HepG2 (cell line): ENCODE measurements around the gene TP53. TPM values are rescaled to one million over a fixed set of nuclear protein-coding genes. Genes with fewer than 3 reads are reported as not detected.

Experiments used
- DNMT3B ChIP-seq: conservative IDR thresholded peaks from 2 replicates; pipeline ENCODE4 v1.6.1; 2016; ENCODE audit warnings: missing biosample characterization, control low read depth
- ELF3 ChIP-seq: IDR thresholded peaks from 2 replicates; pipeline ENCODE4 v1.6.1; 2016; ENCODE audit warnings: missing genetic modification reagents, missing compliant biosample characterization
- ETV6 ChIP-seq: sonication (generic); formaldehyde crosslinking; conservative IDR thresholded peaks from 2 replicates; pipeline ENCODE4 v1.4.0; 2020; ENCODE audit warnings: missing genetic modification reagents
- HDAC1 ChIP-seq: sonication (generic); formaldehyde crosslinking; IDR thresholded peaks from 2 replicates; pipeline ENCODE4 v1.5.1; 2020; ENCODE audit warnings: mild to moderate bottlenecking, missing genetic modification reagents
- JUN ChIP-seq: sonication (generic); formaldehyde crosslinking; IDR thresholded peaks from 2 replicates; pipeline ENCODE4 v1.4.0; 2020; ENCODE audit warnings: mild to moderate bottlenecking, missing genetic modification reagents
- KDM5B ChIP-seq: sonication (generic); formaldehyde crosslinking; IDR thresholded peaks from 2 replicates; pipeline ENCODE4 v1.4.0; 2020; ENCODE audit warnings: missing genetic modification reagents, mild to moderate bottlenecking, borderline replicate concordance
- KLF15 ChIP-seq: sonication (generic); formaldehyde crosslinking; IDR thresholded peaks from 2 replicates; pipeline ENCODE4 v1.8.1; 2023; ENCODE audit warnings: borderline replicate concordance, mild to moderate bottlenecking, inconsistent platforms, missing genetic modification reagents, mixed read lengths
- KMT2B ChIP-seq: IDR thresholded peaks from 2 replicates; pipeline ENCODE4 v1.6.1; 2016; ENCODE audit warnings: missing genetic modification reagents, missing compliant biosample characterization
- MED1 ChIP-seq: sonication (generic); formaldehyde crosslinking; IDR thresholded peaks from 2 replicates; pipeline ENCODE4 v1.4.0; 2020; ENCODE audit warnings: missing genetic modification reagents
- MXI1 ChIP-seq: IDR thresholded peaks from 3 replicates; pipeline ENCODE4 v1.6.1; 2012; ENCODE audit warnings: low read depth, low read length, inconsistent platforms, borderline replicate concordance
- NFKB2 ChIP-seq: sonication (generic); formaldehyde crosslinking; IDR thresholded peaks from 2 replicates; pipeline ENCODE4 v1.4.0; 2020; ENCODE audit warnings: missing genetic modification reagents, borderline replicate concordance
- NR2F2 ChIP-seq: IDR thresholded peaks from 2 replicates; pipeline ENCODE4 v1.6.1; 2012; ENCODE audit warnings: low read depth, inconsistent platforms, borderline replicate concordance
- PITX1 ChIP-seq: sonication (generic); formaldehyde crosslinking; IDR thresholded peaks from 2 replicates; pipeline ENCODE4 v1.5.1; 2020; ENCODE audit warnings: mild to moderate bottlenecking, missing genetic modification reagents
- RFX5 ChIP-seq: IDR thresholded peaks from 2 replicates; pipeline ENCODE4 v1.6.1; 2011; ENCODE audit warnings: low read depth, low read length, improper control_type of control experiment
- SAP130 ChIP-seq: IDR thresholded peaks from 2 replicates; pipeline ENCODE4 v1.6.1; 2016; ENCODE audit warnings: low read depth
- SP1 ChIP-seq, 2 experiments: fragments of 450-650 bp in 1 of 2; sonication (generic) in 1 of 2; formaldehyde crosslinking in 1 of 2; IDR thresholded peaks; 2 replicates each; pipeline versions ENCODE4 v1.4.0 to v1.6.1; 2016 to 2020; ENCODE audit warnings: missing genetic modification reagents in 1 of 2
- SP2 ChIP-seq: sonication (generic); formaldehyde crosslinking; IDR thresholded peaks from 2 replicates; pipeline ENCODE4 v1.5.1; 2020; ENCODE audit warnings: mild to moderate bottlenecking, missing genetic modification reagents
- SUZ12 ChIP-seq: fragments of 150-350 bp; IDR thresholded peaks from 2 replicates; pipeline ENCODE4 v1.6.1; 2014; ENCODE audit warnings: low read depth, low read length
- ZBTB21 ChIP-seq: sonication (generic); formaldehyde crosslinking; IDR thresholded peaks from 2 replicates; pipeline ENCODE4 v1.4.0; 2020; ENCODE audit warnings: missing genetic modification reagents
- ZFX ChIP-seq: sonication (generic); formaldehyde crosslinking; IDR thresholded peaks from 2 replicates; pipeline ENCODE4 v1.4.0; 2020; ENCODE audit warnings: mild to moderate bottlenecking, low read depth, missing genetic modification reagents, moderate library complexity
- ZFY ChIP-seq: sonication (generic); formaldehyde crosslinking; IDR thresholded peaks from 2 replicates; pipeline ENCODE4 v1.4.0; 2020; ENCODE audit warnings: missing genetic modification reagents
- ZNF501 ChIP-seq: sonication (generic); formaldehyde crosslinking; IDR thresholded peaks from 2 replicates; pipeline ENCODE4 v1.5.1; 2020; ENCODE audit warnings: mild to moderate bottlenecking, moderate library complexity, missing genetic modification reagents
- ZNF607 ChIP-seq: sonication (generic); formaldehyde crosslinking; IDR thresholded peaks from 2 replicates; pipeline ENCODE4 v1.5.1; 2020; ENCODE audit warnings: missing genetic modification reagents, mild to moderate bottlenecking, borderline replicate concordance
- ZNF768 ChIP-seq: sonication (generic); formaldehyde crosslinking; IDR thresholded peaks from 2 replicates; pipeline ENCODE4 v1.4.0; 2020; ENCODE audit warnings: missing genetic modification reagents
- ZNF879 ChIP-seq: sonication (generic); formaldehyde crosslinking; IDR thresholded peaks from 2 replicates; pipeline ENCODE4 v1.8.1; 2023; ENCODE audit warnings: missing genetic modification reagents
- ZSCAN12 ChIP-seq: sonication (generic); formaldehyde crosslinking; IDR thresholded peaks from 2 replicates; pipeline ENCODE4 v1.9.0; 2021; ENCODE audit warnings: mild to moderate bottlenecking, missing genetic modification reagents
- polyA plus RNA-seq, 8 experiments: library from polyadenylated mRNA; depleted of rRNA in 3 of 8; stranded (reverse) in 7 of 8; unstranded in 1 of 8; fragments of >200 nt; fragmentation: Illumina TruSeq in 4 of 8; extraction: Trizol in 4 of 8; gene quantifications; 2 replicates each; pipeline versions ENCODE4 v1.2.1 to v1.2.3, GENCODE V29; 2011 to 2016; ENCODE audit warnings: low read depth in 4 of 8, missing spikeins in 1 of 8, mixed read lengths in 1 of 8; ENCODE audit not compliant: insufficient read depth in 1 of 8
- total RNA-seq, 5 experiments: library from RNA; depleted of rRNA; stranded (reverse); fragments of >200 nt; fragmentation: Illumina TruSeq; extraction: Trizol; gene quantifications; 2 replicates each; pipeline ENCODE4 v1.2.3, GENCODE V29; 2016; ENCODE audit warnings: low read depth in 1 of 5
- TF ChIP-seq, protein P1 (sequence below): IDR thresholded peaks from 2 replicates; pipeline ENCODE4 v1.6.1; 2016; ENCODE audit warnings: low read depth, borderline replicate concordance
- TF ChIP-seq, protein P2 (sequence below): sonication (generic); formaldehyde crosslinking; IDR thresholded peaks from 2 replicates; pipeline ENCODE4 v1.9.0; 2021; ENCODE audit warnings: missing genetic modification reagents, borderline replicate concordance
- TF ChIP-seq, protein P3 (sequence below): sonication (generic); formaldehyde crosslinking; IDR thresholded peaks from 2 replicates; pipeline ENCODE4 v1.8.1; 2023; ENCODE audit warnings: mild to moderate bottlenecking, missing genetic modification reagents, borderline replicate concordance
- TF ChIP-seq, protein P4 (sequence below): sonication (generic); formaldehyde crosslinking; IDR thresholded peaks from 2 replicates; pipeline ENCODE4 v1.4.0; 2020; ENCODE audit warnings: low read depth, mild to moderate bottlenecking, missing genetic modification reagents

TP53 gene
- total and polyA plus RNA-seq, 2 of the 13 experiments (the other 11 are each of a cell fraction or from before 2014, with no cell fraction given): 17.1 to 29.9 TPM

DNA sequence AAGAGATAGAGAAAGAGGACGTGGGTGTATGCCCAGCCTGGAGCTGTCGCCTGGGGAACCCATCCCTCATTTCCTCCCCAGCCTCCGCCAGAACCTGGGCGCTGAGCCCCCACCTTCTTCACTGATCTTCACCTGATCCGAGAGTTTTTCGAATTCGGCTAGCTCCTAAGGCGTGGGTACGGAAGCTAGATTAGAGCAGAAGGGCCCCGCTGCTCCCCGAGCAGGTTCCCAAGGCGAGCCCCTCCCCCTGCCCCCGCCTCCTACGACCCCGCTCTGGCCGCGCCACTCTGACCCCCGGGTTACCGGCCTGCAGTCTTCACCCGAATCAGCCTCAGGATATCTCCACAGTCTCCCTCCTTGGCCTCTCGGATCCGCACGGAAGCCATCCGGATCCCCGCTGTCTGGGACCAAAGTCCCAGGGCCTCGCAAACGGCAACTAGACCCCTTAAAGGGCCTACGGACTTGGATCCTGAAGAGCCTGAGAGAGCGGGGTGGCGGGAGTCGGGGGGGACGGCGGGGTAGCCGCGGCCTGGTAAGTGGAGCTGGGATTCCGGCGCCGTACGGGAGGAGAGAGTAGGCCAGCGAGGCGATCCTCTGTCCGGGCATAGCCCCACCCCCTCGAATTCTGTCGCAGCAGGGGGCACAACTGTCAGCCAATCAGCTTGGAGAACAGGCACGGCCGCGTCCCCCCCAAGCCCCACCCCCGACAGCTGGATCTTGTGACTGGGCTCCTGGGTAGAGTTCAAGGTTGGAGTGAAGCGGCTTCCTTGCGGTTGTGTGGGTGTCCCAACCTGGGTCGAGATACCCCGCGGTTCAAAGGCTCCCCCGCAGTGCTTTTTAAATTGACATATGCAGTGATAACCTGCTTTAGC lies 59.8 kb downstream of the TP53 start, which contains the start of gene SAT2 (continued):
- TF ChIP-seq ZNF768 (CRISPR knock-in tag) (0 out of 2 replicates have a peak, but pooled peaks have one; percentile 10), ETV6 (CRISPR knock-in tag) (0 out of 2 replicates have a peak, but pooled peaks have one; percentile 26), PITX1 (CRISPR knock-in tag) (peak; percentile 73), SUZ12 (no peak), ZFY (peak; percentile 96), KDM5B (CRISPR knock-in tag) (peak; percentile 52; the same call in 1 of the 2 replicates), ZNF879 (no peak), NR2F2 (peak; percentile 57; the same call in 1 of the 2 replicates), MED1 (CRISPR knock-in tag) (peak; percentile 72), NFKB2 (CRISPR knock-in tag) (peak; percentile 66; the same call in 1 of the 2 replicates), JUN (CRISPR knock-in tag) (no peak), ZSCAN12 (CRISPR knock-in tag) (no peak), KLF15 (CRISPR knock-in tag) (peak; percentile 59; the same call in 1 of the 2 replicates), ZNF607 (CRISPR knock-in tag) (peak; percentile 45; the same call in 1 of the 2 replicates), SP1 (IDR thresholded peaks at IDR 0.05) (no peak), SP1 (CRISPR knock-in tag; IDR thresholded peaks at IDR 0.05) (peak; percentile 75; the same call in 1 of the 2 replicates), RFX5 (0 out of 2 replicates have a peak, but pooled peaks have one; percentile 13), SAP130 (CRISPR knock-in tag) (peak; percentile 92), SP2 (CRISPR knock-in tag) (peak; percentile 44; the same call in 1 of the 2 replicates), ZFX (CRISPR knock-in tag) (peak; percentile 97), KMT2B (CRISPR knock-in tag) (peak; percentile 53; the same call in 1 of the 2 replicates), DNMT3B (CRISPR knock-in tag) (0 out of 2 replicates have a peak, but pooled peaks have one; percentile 14), ZBTB21 (CRISPR knock-in tag) (no peak), HDAC1 (peak; percentile 71), MXI1 (peak; percentile 66; the same call in 1 of the 3 replicates), ZNF501 (peak; percentile 35; the same call in 1 of the 2 replicates), ELF3 (peak; percentile 67)
- TF ChIP-seq, protein P1, sequence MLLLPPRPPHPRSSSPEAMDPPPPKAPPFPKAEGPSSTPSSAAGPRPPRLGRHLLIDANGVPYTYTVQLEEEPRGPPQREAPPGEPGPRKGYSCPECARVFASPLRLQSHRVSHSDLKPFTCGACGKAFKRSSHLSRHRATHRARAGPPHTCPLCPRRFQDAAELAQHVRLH (CRISPR knock-in tag): peak; percentile 75; the same call in 1 of the 2 replicates
- TF ChIP-seq, protein P2, sequence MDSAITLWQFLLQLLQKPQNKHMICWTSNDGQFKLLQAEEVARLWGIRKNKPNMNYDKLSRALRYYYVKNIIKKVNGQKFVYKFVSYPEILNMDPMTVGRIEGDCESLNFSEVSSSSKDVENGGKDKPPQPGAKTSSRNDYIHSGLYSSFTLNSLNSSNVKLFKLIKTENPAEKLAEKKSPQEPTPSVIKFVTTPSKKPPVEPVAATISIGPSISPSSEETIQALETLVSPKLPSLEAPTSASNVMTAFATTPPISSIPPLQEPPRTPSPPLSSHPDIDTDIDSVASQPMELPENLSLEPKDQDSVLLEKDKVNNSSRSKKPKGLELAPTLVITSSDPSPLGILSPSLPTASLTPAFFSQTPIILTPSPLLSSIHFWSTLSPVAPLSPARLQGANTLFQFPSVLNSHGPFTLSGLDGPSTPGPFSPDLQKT (CRISPR knock-in tag): no peak
- TF ChIP-seq, protein P3, sequence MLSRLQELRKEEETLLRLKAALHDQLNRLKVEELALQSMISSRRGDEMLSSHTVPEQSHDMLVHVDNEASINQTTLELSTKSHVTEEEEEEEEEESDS (CRISPR knock-in tag): no peak
- TF ChIP-seq, protein P4, sequence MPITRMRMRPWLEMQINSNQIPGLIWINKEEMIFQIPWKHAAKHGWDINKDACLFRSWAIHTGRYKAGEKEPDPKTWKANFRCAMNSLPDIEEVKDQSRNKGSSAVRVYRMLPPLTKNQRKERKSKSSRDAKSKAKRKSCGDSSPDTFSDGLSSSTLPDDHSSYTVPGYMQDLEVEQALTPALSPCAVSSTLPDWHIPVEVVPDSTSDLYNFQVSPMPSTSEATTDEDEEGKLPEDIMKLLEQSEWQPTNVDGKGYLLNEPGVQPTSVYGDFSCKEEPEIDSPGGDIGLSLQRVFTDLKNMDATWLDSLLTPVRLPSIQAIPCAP (CRISPR knock-in tag): no peak
